Cardiac muscle cell (in vitro differentiated cells and primary cell): ENCODE results near the gene SNTA1. TPM values are rescaled to one million over a fixed set of nuclear protein-coding genes. Genes with fewer than 3 reads are reported as not detected.
"Not testable (repeated sequence)": the region's sequence is repeated elsewhere in the genome, so short reads cannot be mapped to it uniquely, and the experiment has no call there.

ENCODE experiments used
- DNase-seq, 2 donors: peaks; one replicate each; pipeline versions ENCODE4 v3.0.0 to v3.0.0-alpha.2; 2010 to 2017; ENCODE audit warnings: low read depth in 1 of 2, low spot score in 1 of 2
- H3K27ac ChIP-seq: fragments of 200-600 bp; sonication (generic); 2 replicates; pipeline ENCODE4 v1.5.1; 2016
- H3K27me3 ChIP-seq: fragments of 200-600 bp; sonication (generic); 2 replicates; pipeline ENCODE4 v1.6.0; 2016; ENCODE audit warnings: control low read depth
- H3K36me3 ChIP-seq: fragments of 200-600 bp; sonication (generic); 2 replicates; pipeline ENCODE4 v1.5.1; 2016; ENCODE audit warnings: control low read depth
- H3K4me1 ChIP-seq: fragments of 200-600 bp; sonication (generic); 2 replicates; pipeline ENCODE4 v1.8.1; 2017; ENCODE audit warnings: low read depth, mild to moderate bottlenecking, mixed run types
- H3K4me3 ChIP-seq: fragments of 200-600 bp; sonication (generic); 2 replicates; pipeline ENCODE4 v1.5.1; 2016; ENCODE audit warnings: mild to moderate bottlenecking
- H3K9me3 ChIP-seq: fragments of 200-600 bp; sonication (generic); 2 replicates; pipeline ENCODE4 v1.5.1; 2017; ENCODE audit warnings: low read depth, mild to moderate bottlenecking, control low read depth
- CTCF ChIP-seq: IDR thresholded peaks from 2 replicates; pipeline ENCODE4 v1.5.1; 2012; ENCODE audit warnings: low read depth, mild to moderate bottlenecking, low read length
- polyA plus RNA-seq: library from polyadenylated mRNA; unstranded; fragments of >200 nt; fragmentation: Nextera tagmentation; extraction: Ambion mirVana; gene quantifications from 2 replicates; pipeline ENCODE4 v1.2.1, GENCODE V29; 2016
- total RNA-seq: library from RNA; depleted of rRNA; stranded (reverse); fragments of >200 nt; gene quantifications from 2 replicates; pipeline ENCODE4 v1.2.3, GENCODE V29; 2016

SNTA1 gene
- total and polyA plus RNA-seq, 2 experiments from 2014 or later = 329 to 409 TPM

GRCh38 chr20:33444797-33445560 is 1.4 kb upstream of the SNTA1 start:
- no peaks in the 10 kb centered on the region for H3K36me3 ChIP-seq
- DNase-seq = peak in 1 of 2 donors; percentile 46
- TF ChIP-seq CTCF = no peak
- H3K27me3 ChIP-seq = no peaks in the 10 kb centered on the region
- H3K9me3 ChIP-seq = no peaks in the 10 kb centered on the region
- H3K4me1 ChIP-seq = peaks cover 28% of the 10 kb centered on the region
- H3K27ac ChIP-seq = peak overlapping the region; percentile 92
- H3K4me3 ChIP-seq = no peak overlapping the region

GRCh38 chr20:33443006-33443511 is 504 bp downstream of the SNTA1 start:
- TF ChIP-seq CTCF = no peak
- peak in 1 of 2 donors; percentile 70 for DNase-seq
- Histone ChIP-seq H3K4me3 (peak overlapping the region; percentile 68), H3K27me3 (no peaks in the 10 kb centered on the region), H3K9me3 (no peaks in the 10 kb centered on the region), H3K4me1 (peaks cover 44% of the 10 kb centered on the region), H3K27ac (peak overlapping the region; percentile 92), H3K36me3 (peaks cover 8% of the 10 kb centered on the region)

GRCh38 chr20:33442136-33443005 is 1.2 kb downstream of the SNTA1 start:
- no peak for DNase-seq
- TF ChIP-seq CTCF = no peak

GRCh38 chr20:33441142-33441955 is 2.2 kb downstream of the SNTA1 start:
- peak in 1 of 2 donors; percentile 94 for DNase-seq
- no peak for TF ChIP-seq CTCF

More at GRCh38 chr20:33442136-33443005, 1.2 kb downstream of the SNTA1 start:
- Histone ChIP-seq H3K36me3 (peaks cover 13% of the 10 kb centered on the region), H3K27me3 (no peaks in the 10 kb centered on the region), H3K4me1 (peaks cover 51% of the 10 kb centered on the region), H3K4me3 (peak overlapping the region; percentile 68), H3K9me3 (no peaks in the 10 kb centered on the region), H3K27ac (peak overlapping the region; percentile 92)

GRCh38 chr20:33440562-33440961 is 3.0 kb downstream of the SNTA1 start:
- H3K4me3 ChIP-seq = peak overlapping the region; percentile 4
- H3K36me3 ChIP-seq = peaks cover 18% of the 10 kb centered on the region
- not testable (repeated sequence) for DNase-seq, H3K27me3 ChIP-seq, H3K9me3 ChIP-seq
- H3K27ac ChIP-seq = peak overlapping the region; percentile 92
- peaks cover 45% of the 10 kb centered on the region for H3K4me1 ChIP-seq

More at GRCh38 chr20:33441142-33441955, 2.2 kb downstream of the SNTA1 start:
- Histone ChIP-seq H3K27me3 (no peaks in the 10 kb centered on the region), H3K27ac (peak overlapping the region; percentile 92), H3K4me1 (peaks cover 48% of the 10 kb centered on the region), H3K36me3 (peaks cover 13% of the 10 kb centered on the region), H3K9me3 (no peaks in the 10 kb centered on the region), H3K4me3 (peak overlapping the region; percentile 68)
